ENCODE data around the gene PREX1. TPM values are rescaled to one million over a fixed set of nuclear protein-coding genes. Genes with fewer than 3 reads are reported as not detected.
"Not testable (repeated sequence)": the region's sequence is repeated elsewhere in the genome, so short reads cannot be mapped to it uniquely, and the experiment has no call there.

Gene PREX1
- total RNA-seq, 2 donors from 2014 or later: 96.1 to 111 TPM

- H3K27me3 Mint-ChIP-seq: no peaks in the 10 kb centered on the region
- H3K27ac Mint-ChIP-seq: no peak overlapping the region
- no peaks in the 10 kb centered on the region for H3K36me3 Mint-ChIP-seq (ENCODE audit: low read depth)
- peaks cover 3% of the 10 kb centered on the region for H3K9me3 Mint-ChIP-seq
- ATAC-seq (replicated peaks): no peak
- peaks cover 4% of the 10 kb centered on the region for H3K4me1 Mint-ChIP-seq
- no peak overlapping the region for H3K4me3 Mint-ChIP-seq
Measured at GRCh38 chr20:48839154-48839917, 11.5 kb upstream of the PREX1 start.

GRCh38 chr20:48837014-48837413 lies 9.2 kb upstream of the PREX1 start:
- H3K9me3 Mint-ChIP-seq: no peaks in the 10 kb centered on the region
- no peaks in the 10 kb centered on the region for H3K27me3 Mint-ChIP-seq
- H3K4me1 Mint-ChIP-seq: no peaks in the 10 kb centered on the region
- no peak for ATAC-seq (replicated peaks)
- no peak overlapping the region for H3K27ac Mint-ChIP-seq
- no peak overlapping the region for H3K4me3 Mint-ChIP-seq
- H3K36me3 Mint-ChIP-seq (ENCODE audit: low read depth): no peaks in the 10 kb centered on the region

GRCh38 chr20:48835390-48835789 lies 7.6 kb upstream of the PREX1 start:
- no peak for ATAC-seq (replicated peaks)
- no peaks in the 10 kb centered on the region for H3K9me3 Mint-ChIP-seq
- no peaks in the 10 kb centered on the region for H3K36me3 Mint-ChIP-seq (ENCODE audit: low read depth)
- H3K27ac Mint-ChIP-seq: peak overlapping the region; percentile 0
- no peaks in the 10 kb centered on the region for H3K27me3 Mint-ChIP-seq
- H3K4me1 Mint-ChIP-seq: no peaks in the 10 kb centered on the region
- H3K4me3 Mint-ChIP-seq: no peak overlapping the region

- no peaks in the 10 kb centered on the region for H3K4me1 Mint-ChIP-seq
- no peaks in the 10 kb centered on the region for H3K27me3 Mint-ChIP-seq
- ATAC-seq (replicated peaks): no peak
- no peak overlapping the region for H3K27ac Mint-ChIP-seq
- H3K36me3 Mint-ChIP-seq (ENCODE audit: low read depth): no peaks in the 10 kb centered on the region
- H3K9me3 Mint-ChIP-seq: no peaks in the 10 kb centered on the region
- H3K4me3 Mint-ChIP-seq: no peak overlapping the region
Measured at GRCh38 chr20:48834278-48834677, 6.5 kb upstream of the PREX1 start.

- Mint-ChIP-seq H3K4me3 (no peak overlapping the region), H3K27ac (no peak overlapping the region), H3K9me3 (no peaks in the 10 kb centered on the region), H3K27me3 (no peaks in the 10 kb centered on the region), H3K4me1 (peaks cover 6% of the 10 kb centered on the region), H3K36me3 (ENCODE audit: low read depth) (peaks cover 9% of the 10 kb centered on the region)
- no peak for ATAC-seq (replicated peaks)
Measured at GRCh38 chr20:48832405-48832730, 4.6 kb upstream of the PREX1 start.

DNA sequence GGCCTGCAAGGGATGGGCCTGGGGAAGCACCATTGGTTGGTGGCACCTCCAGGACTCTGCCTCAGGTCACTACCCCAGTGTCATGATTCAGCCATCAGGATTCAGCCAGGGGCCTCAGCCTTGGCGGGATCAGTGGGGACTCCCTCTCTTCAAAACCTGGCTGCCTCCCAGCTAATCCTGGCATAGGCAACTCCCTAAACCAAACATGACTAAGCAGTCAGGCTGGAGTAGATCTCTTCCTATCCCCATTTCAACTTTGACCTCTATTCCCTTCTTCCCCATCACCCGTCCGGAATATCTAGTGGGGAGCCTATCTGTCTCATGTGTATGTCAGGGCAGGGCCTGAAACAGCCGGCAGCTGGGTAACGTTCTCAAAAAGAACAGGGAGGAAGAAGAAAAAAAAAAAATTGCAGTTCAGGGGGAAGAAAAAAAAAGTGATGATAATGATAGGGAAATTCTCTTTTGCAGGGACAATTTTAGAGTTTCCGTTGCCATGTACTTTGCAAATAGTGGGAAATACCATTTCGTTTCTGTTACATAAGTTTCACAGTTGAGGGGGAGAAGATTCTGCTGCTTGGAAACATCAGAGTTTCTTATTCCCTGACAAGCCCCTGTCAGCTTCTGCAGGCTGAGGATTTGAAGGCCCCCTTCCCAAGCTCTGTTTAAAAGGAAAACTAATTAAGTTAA lies 4.1 kb upstream of the PREX1 start:
- H3K36me3 Mint-ChIP-seq (ENCODE audit: low read depth): peaks cover 13% of the 10 kb centered on the region
- H3K9me3 Mint-ChIP-seq: no peaks in the 10 kb centered on the region
- no peak overlapping the region for H3K4me3 Mint-ChIP-seq
- no peak for ATAC-seq (replicated peaks)
- H3K27ac Mint-ChIP-seq: no peak overlapping the region
- H3K4me1 Mint-ChIP-seq: peaks cover 6% of the 10 kb centered on the region
- H3K27me3 Mint-ChIP-seq: no peaks in the 10 kb centered on the region

GRCh38 chr20:48830826-48831318 lies 3.1 kb upstream of the PREX1 start:
- Mint-ChIP-seq H3K27ac (no peak overlapping the region), H3K36me3 (ENCODE audit: low read depth) (peaks cover 23% of the 10 kb centered on the region), H3K4me3 (no peak overlapping the region), H3K4me1 (peaks cover 6% of the 10 kb centered on the region), H3K27me3 (no peaks in the 10 kb centered on the region), H3K9me3 (no peaks in the 10 kb centered on the region)
- ATAC-seq (replicated peaks): no peak

DNA sequence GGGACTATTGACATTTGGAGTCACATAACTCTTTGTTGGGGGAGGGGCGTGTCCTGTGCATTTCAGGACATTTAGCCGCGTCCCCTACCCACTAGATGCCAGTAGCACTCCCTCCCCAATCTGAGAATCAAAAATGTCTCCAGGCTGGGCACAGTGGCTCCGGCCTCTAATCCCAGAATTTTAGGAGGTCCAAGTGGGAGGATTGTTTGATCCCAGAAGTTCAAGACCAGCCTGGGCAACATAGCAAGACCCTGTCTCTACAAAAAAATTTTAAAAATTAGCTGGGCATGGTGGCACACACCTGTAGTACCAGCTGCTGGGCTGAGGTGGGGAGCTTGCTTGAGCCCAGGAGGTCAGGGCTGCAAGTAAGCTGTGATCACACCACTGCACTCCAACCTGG lies 2.1 kb upstream of the PREX1 start:
- H3K27ac Mint-ChIP-seq: no peak overlapping the region
- no peaks in the 10 kb centered on the region for H3K9me3 Mint-ChIP-seq
- peaks cover 9% of the 10 kb centered on the region for H3K4me1 Mint-ChIP-seq
- no peak overlapping the region for H3K4me3 Mint-ChIP-seq
- peaks cover 33% of the 10 kb centered on the region for H3K36me3 Mint-ChIP-seq (ENCODE audit: low read depth)
- no peaks in the 10 kb centered on the region for H3K27me3 Mint-ChIP-seq
- ATAC-seq (replicated peaks): no peak

DNA sequence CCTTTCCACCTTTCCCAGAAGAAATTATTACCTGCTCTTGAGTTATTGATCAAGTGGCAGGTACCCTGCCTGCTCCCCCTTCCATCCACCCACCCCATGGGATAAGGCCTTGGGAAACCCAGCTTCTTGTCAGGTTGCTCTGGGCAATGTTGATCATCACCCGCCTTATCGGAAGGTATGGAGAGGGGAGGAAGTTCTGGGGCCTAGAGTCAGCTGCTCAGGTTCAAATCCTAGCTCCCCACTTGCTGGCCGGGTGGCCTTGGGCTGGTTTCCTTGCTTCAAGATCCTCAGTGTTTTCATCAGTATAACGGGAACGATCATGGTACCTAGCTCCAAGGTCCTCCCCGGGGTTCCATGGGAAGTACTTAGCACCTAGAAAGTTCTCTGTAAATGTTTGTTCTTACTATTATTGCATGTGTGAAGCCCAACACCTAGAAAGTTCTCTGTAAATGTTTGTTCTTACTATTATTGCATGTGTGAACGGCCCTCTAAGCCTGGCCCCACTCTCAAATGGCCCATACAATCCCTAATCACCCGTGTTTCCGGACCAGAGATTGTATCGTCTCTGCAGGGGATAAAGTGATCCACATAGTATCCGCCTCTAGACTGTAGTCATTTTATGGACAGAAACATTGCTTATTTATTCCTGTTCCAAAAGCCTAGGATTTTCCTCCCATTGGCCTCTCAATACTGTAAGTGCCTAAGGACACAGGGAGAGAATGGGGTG lies 1.1 kb upstream of the PREX1 start:
- Mint-ChIP-seq H3K4me1 (peaks cover 13% of the 10 kb centered on the region), H3K9me3 (no peaks in the 10 kb centered on the region), H3K27me3 (no peaks in the 10 kb centered on the region), H3K36me3 (ENCODE audit: low read depth) (peaks cover 40% of the 10 kb centered on the region), H3K27ac (peak overlapping the region; percentile 83), H3K4me3 (peak overlapping the region; percentile 85)
- ATAC-seq (replicated peaks): no peak

- peak; percentile 6 for ATAC-seq (replicated peaks)
- Mint-ChIP-seq H3K36me3 (ENCODE audit: low read depth) (peaks cover 58% of the 10 kb centered on the region), H3K27me3 (no peaks in the 10 kb centered on the region), H3K4me3 (no peak overlapping the region), H3K4me1 (peaks cover 25% of the 10 kb centered on the region), H3K9me3 (no peaks in the 10 kb centered on the region), H3K27ac (peak overlapping the region; percentile 94)
Measured at GRCh38 chr20:48826883-48827771, 672 bp downstream of the PREX1 start.

GRCh38 chr20:48826480-48826879 lies 1.3 kb downstream of the PREX1 start:
- Mint-ChIP-seq H3K36me3 (ENCODE audit: low read depth) (peaks cover 64% of the 10 kb centered on the region), H3K4me1 (peaks cover 32% of the 10 kb centered on the region), H3K27ac (peak overlapping the region; percentile 94)
- ATAC-seq (replicated peaks); H3K9me3 Mint-ChIP-seq; H3K27me3 Mint-ChIP-seq; H3K4me3 Mint-ChIP-seq: not testable (repeated sequence)

GRCh38 chr20:48826069-48826468 lies 1.7 kb downstream of the PREX1 start:
- no peak for ATAC-seq (replicated peaks)
- peaks cover 35% of the 10 kb centered on the region for H3K4me1 Mint-ChIP-seq
- H3K27me3 Mint-ChIP-seq: no peaks in the 10 kb centered on the region
- peaks cover 68% of the 10 kb centered on the region for H3K36me3 Mint-ChIP-seq (ENCODE audit: low read depth)
- H3K4me3 Mint-ChIP-seq: no peak overlapping the region
- H3K27ac Mint-ChIP-seq: peak overlapping the region; percentile 94
- H3K9me3 Mint-ChIP-seq: no peaks in the 10 kb centered on the region

- no peak for ATAC-seq (replicated peaks)
- Mint-ChIP-seq H3K27me3 (no peaks in the 10 kb centered on the region), H3K4me3 (no peak overlapping the region), H3K9me3 (no peaks in the 10 kb centered on the region), H3K27ac (peak overlapping the region; percentile 94), H3K4me1 (peaks cover 36% of the 10 kb centered on the region), H3K36me3 (ENCODE audit: low read depth) (peaks cover 74% of the 10 kb centered on the region)
Measured at GRCh38 chr20:48825566-48825920, 2.3 kb downstream of the PREX1 start.
